GM12875 (cell line): ENCODE results near the gene BLOC1S3.

ENCODE experiments used
- H3K4me3 ChIP-seq: one replicate; pipeline ENCODE4 v1.5.1; 2011; ENCODE audit warnings: low read depth, low read length, control low read depth
- TF ChIP-seq, protein P1 (sequence below): IDR thresholded peaks from 2 replicates; pipeline ENCODE4 v1.5.1; 2011; ENCODE audit warnings: low read depth, mild to moderate bottlenecking, control low read depth, inconsistent platforms, low read length, moderate library complexity, borderline replicate concordance; ENCODE audit not compliant: insufficient read depth

The BLOC1S3 gene

DNA sequence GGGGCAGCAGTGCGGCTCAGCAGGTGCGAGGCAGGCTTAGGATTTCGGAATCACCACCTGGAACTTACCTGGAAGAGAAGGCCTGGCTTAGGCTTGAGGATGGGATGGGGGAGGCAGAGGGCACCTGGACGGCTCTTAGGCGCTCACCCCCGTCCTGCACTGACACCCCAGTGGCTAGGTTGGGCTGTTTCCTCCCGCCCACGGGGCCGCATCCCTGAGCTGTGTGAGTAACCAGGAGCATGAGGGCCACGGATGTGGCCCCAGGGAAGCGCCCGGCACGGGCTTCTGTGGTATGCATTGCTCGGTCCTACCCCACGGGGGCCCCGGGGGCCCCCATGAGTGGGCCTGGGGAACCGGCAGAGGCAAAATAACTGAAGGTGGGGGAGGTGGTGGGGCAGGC lies 15.4 kb upstream of the BLOC1S3 start:
- no peak overlapping the region for H3K4me3 ChIP-seq
- TF ChIP-seq, protein P1, sequence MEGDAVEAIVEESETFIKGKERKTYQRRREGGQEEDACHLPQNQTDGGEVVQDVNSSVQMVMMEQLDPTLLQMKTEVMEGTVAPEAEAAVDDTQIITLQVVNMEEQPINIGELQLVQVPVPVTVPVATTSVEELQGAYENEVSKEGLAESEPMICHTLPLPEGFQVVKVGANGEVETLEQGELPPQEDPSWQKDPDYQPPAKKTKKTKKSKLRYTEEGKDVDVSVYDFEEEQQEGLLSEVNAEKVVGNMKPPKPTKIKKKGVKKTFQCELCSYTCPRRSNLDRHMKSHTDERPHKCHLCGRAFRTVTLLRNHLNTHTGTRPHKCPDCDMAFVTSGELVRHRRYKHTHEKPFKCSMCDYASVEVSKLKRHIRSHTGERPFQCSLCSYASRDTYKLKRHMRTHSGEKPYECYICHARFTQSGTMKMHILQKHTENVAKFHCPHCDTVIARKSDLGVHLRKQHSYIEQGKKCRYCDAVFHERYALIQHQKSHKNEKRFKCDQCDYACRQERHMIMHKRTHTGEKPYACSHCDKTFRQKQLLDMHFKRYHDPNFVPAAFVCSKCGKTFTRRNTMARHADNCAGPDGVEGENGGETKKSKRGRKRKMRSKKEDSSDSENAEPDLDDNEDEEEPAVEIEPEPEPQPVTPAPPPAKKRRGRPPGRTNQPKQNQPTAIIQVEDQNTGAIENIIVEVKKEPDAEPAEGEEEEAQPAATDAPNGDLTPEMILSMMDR, result no peak

DNA sequence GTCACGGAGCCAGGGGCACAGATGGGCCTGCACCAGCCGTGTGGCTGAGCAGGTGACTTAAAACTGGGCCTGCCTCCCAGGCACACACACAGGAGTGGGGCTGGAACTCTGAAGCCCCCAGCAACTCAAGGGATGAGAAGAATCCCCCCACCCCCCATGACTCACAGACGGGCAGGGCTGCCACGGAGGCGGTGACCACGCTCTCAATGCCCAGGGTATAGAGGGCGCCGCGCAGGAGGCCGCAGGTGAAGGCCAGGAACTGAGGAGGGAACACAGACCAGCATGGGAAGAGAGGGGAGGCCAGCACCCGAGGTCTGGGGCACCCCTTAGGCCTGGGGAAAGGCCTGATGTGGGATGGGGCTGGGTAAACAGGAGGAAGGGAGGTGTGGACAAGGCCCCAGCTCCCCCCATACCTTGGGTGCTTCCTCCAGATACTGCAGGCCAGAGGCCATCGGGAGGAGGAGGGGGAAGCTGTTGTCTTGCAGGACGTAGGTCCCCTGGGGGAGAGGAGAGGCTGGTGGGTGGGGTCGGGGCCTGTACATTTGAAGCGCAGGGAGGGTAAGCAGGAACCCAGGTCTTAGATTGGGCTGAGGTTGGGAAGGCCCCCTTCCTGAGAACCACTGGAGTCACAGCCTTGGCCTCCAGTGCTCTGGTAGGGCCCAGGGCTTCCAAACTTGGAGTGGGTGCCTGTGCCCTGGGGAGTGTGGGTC lies 14.7 kb upstream of the BLOC1S3 start:
- TF ChIP-seq, protein P1, result no peak
- no peak overlapping the region for H3K4me3 ChIP-seq

DNA sequence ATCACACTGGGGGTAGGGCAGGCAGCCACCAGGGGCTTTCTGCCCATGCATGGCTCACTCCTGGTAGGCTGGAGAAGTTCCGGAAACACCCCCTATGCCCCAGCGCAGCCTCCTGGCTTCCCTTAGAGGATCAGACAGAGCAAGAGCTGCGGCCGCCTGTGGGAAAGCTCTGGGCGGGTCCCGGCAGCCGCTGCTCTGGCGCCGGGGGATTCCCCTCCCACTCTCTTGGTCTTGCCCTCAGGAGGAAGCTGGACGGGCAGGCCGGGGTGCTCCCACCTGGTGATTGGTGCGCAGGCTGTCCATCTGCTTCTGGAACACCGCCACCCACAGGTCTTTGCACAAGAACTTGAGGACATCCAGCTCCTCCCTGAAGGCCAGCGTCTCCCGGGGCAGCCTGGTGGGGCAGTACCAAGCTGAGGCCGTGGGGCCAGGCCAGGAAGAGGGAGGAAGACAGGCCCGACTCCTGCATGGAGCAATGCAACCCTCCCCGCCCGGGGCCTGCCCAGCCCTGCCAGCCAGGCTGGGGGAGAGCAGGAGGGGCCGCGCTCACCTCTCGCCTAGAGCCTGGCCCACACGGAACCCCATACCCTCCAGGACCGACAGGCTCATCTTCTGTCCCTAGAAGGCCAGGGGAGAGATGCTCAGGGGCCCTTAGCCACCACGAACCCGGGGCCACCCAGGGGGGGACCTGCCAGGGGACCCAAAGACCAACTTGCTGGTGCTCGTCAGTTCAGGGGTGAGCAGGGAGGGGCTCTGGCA lies 13.8 kb upstream of the BLOC1S3 start:
- TF ChIP-seq, protein P1, result no peak
- H3K4me3 ChIP-seq, result no peak overlapping the region

DNA sequence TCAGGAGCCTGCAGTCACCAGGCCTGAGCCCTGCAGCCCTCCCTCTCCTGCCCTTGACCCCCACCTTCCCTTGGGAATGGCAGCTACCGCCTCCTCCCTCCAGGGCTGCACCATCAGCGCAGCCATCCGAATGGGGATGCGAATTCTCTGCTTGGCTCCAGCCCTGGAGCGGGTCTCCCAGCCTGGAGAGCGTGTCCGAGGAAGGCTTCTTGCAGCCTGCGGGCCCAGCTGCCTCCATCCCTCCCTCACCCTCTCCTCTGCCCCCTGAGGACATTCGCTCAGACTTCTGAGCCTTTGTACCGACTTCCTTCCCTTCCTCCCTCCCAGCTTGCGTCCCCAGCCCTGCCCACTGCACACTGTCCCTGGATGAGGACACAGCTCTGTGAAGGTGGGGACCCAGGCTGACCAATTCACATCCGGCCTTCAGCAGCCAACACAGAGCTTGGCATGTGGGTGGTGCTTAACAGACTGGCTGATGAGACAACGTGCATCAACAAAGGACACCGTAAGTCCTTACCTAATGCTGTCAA lies 11.8 kb upstream of the BLOC1S3 start:
- H3K4me3 ChIP-seq, result no peak overlapping the region
- TF ChIP-seq, protein P1, result no peak

DNA sequence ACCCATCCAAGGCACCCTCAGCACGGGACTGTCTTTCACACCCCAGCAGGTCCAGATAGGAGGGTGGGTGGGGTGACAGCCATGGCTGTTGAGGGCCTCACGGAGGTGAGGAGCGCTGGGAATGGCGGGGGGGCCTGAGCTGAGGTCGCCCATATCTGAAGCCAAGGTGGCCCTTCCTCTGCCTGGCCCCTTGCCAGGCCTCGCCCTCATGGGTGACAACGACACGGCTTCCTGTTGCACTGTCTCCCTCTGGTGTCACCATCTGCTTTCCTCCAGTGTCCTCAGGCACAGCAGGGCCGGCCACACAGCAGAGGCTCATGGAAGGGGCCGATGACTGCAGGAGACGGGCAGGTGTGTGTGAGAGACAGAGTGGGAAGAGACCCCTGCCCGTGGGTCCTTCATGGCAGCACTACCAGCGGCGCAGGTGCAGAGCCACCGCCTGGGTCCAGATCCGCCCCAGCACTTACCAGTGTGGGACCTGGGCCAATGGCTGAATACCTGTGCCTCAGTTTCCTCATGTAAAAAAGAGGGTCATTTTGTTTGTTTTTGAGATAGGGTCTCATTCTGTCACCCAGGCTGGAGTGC lies 9.7 kb upstream of the BLOC1S3 start:
- H3K4me3 ChIP-seq, result no peak overlapping the region
- TF ChIP-seq, protein P1, result no peak

DNA sequence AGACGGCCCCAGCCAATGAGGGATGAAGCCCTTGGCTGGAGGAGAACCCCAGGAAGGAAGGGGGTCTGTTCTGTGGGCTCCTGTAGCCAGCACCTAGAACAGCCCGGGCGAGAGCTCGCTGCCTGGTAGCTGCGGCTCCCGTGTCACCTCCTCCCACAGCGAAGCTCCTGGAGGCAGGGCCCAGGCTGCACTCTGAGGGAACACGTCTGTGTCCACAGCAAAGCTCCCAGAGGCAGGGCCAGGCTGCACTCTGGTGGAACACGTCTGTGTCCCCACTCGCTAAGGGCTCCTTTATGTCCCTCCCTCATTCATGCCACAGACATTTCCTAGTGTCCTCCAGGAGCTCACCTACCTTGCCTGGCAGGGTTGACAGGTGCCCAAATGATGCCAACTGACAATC lies 9.0 kb upstream of the BLOC1S3 start:
- no peak overlapping the region for H3K4me3 ChIP-seq
- TF ChIP-seq, protein P1, result no peak
